ENCODE measurements around the gene PPP1R13B.

PPP1R13B gene

DNA sequence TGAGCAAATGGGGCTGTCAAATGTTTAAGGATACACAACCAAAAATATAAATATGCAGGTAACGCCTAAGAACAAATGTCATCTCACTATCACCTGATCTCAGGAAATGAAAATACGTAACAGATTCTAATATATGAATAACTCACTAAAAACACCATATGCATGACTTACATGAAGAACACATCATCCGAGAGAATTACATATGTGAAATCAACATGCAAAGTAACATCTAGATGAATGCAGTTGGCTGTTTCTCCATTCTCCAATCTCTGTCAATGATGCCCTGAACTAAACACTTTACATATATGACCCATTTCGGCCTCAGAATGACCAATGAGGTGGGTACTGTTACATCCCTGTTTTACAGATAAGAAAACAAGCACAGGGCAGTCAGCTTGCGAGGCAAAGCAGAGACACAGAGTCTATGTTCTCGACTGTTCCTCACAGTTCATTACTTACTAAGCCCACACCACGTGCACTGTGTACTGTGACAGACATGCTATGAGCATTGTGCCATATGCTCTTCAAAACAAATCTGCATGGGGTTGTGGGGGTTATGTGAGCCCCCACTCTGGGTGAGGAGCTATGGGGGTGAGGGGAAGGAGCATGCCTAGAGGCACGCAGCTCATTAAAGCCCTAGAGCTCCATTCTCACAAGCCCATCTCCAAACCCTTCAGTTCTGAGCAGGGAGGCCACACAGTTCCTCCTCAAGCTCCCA is 89.2 kb downstream of the PPP1R13B start:
- H3K4me3 ChIP-seq (ENCODE audit: low read depth, low read length) = no peak overlapping the region
- H3K36me3 ChIP-seq (ENCODE audit: control insufficient read depth in 2 of 2, insufficient read depth in 1 of 2, low read length in 2 of 2) = peaks cover 0 to under 1% of the 10 kb centered on the region in 2 experiments; a peak in 2 of 3 replicates
- no peak for TF ChIP-seq ZNF354C (tag by site-specific recombination; IDR thresholded peaks at IDR 0.05; ENCODE audit: borderline replicate concordance, low read depth)
- TF ChIP-seq SALL2 (tag by site-specific recombination; IDR thresholded peaks at IDR 0.05; ENCODE audit: borderline replicate concordance) = no peak
- TF ChIP-seq ZIC2 (tag by site-specific recombination; IDR thresholded peaks at IDR 0.05) = no peak
- TF ChIP-seq ZFP69B (tag by site-specific recombination; IDR thresholded peaks at IDR 0.05) = no peak
- TF ChIP-seq, protein P1, sequence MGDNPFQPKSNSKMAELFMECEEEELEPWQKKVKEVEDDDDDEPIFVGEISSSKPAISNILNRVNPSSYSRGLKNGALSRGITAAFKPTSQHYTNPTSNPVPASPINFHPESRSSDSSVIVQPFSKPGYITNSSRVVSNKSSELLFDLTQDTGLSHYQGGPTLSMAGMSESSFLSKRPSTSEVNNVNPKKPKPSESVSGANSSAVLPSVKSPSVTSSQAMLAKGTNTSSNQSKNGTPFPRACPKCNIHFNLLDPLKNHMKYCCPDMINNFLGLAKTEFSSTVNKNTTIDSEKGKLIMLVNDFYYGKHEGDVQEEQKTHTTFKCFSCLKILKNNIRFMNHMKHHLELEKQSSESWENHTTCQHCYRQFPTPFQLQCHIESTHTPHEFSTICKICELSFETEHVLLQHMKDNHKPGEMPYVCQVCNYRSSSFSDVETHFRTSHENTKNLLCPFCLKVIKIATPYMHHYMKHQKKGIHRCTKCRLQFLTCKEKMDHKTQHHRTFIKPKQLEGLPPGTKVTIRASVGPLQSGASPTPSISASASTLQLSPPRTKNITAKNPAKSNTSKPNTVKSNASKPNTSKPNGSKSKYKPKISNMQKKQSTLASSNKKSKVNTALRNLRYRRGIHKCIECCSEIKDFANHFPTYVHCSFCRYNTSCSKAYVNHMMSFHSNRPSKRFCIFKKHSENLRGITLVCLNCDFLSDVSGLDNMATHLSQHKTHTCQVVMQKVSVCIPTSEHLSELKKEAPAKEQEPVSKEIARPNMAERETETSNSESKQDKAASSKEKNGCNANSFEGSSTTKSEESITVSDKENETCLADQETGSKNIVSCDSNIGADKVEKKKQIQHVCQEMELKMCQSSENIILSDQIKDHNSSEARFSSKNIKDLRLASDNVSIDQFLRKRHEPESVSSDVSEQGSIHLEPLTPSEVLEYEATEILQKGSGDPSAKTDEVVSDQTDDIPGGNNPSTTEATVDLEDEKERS (tag by site-specific recombination; IDR thresholded peaks at IDR 0.05) = no peak
- no peak for TF ChIP-seq ZNF2 (tag by site-specific recombination; IDR thresholded peaks at IDR 0.05)
- TF ChIP-seq ZNF138 (tag by site-specific recombination; IDR thresholded peaks at IDR 0.05; ENCODE audit: borderline replicate concordance) = no peak
- no peak for TF ChIP-seq BCL11A (tag by site-specific recombination; IDR thresholded peaks at IDR 0.05; ENCODE audit: low read depth)
- no peak for TF ChIP-seq WT1 (tag by site-specific recombination; IDR thresholded peaks at IDR 0.05)
- no peak for TF ChIP-seq ZNF362 (tag by site-specific recombination; IDR thresholded peaks at IDR 0.05)
- no peak for TF ChIP-seq ZNF785 (tag by site-specific recombination; IDR thresholded peaks at IDR 0.05)
- TF ChIP-seq ZNF112 (tag by site-specific recombination; IDR thresholded peaks at IDR 0.05) = no peak
- TF ChIP-seq ZNF621 (tag by site-specific recombination; IDR thresholded peaks at IDR 0.05) = no peak
- no peak for TF ChIP-seq ZNF132 (tag by site-specific recombination; IDR thresholded peaks at IDR 0.05; ENCODE audit: borderline replicate concordance)
- no peak for TF ChIP-seq ZNF488 (tag by site-specific recombination; IDR thresholded peaks at IDR 0.05)
- no peak for TF ChIP-seq ZNF350 (tag by site-specific recombination; IDR thresholded peaks at IDR 0.05)
- TF ChIP-seq ZNF513 (tag by site-specific recombination; IDR thresholded peaks at IDR 0.05) = no peak
- no peak for TF ChIP-seq ZNF19 (tag by site-specific recombination; IDR thresholded peaks at IDR 0.05; ENCODE audit: low read depth)
- no peak for TF ChIP-seq ZBTB8A (tag by site-specific recombination; IDR thresholded peaks at IDR 0.05)
- no peaks in the 10 kb centered on the region; the same call in 1 of the 2 replicates for H3K4me1 ChIP-seq (ENCODE audit: control insufficient read depth, insufficient read depth, low read length)
- H3K27ac ChIP-seq (ENCODE audit: extremely low read depth, low read depth, low read length) = no peak overlapping the region
- H3K9me3 ChIP-seq (ENCODE audit: control insufficient read depth, insufficient read depth, low read depth, low read length) = no peaks in the 10 kb centered on the region
- ChIA-PET CTCF (interaction anchor here (0.6 kb wide), 2 partner anchors 81 to 462 kb away, joined by 3 read pairs; no protein-coding TSS in a partner anchor), POLR2A (no interaction called here)

All from HEK293 (cell line).